WI38 (cell line): ENCODE data around the gene GRK7.

ENCODE experiments used
- H3K4me3 ChIP-seq: 2 replicates; pipeline ENCODE4 v1.5.1; 2011; ENCODE audit warnings: low read depth, mild to moderate bottlenecking, control low read depth, low read length
- TF ChIP-seq, protein P1 (sequence below): IDR thresholded peaks from 2 replicates; pipeline ENCODE4 v1.5.1; 2012; ENCODE audit warnings: low read depth, mild to moderate bottlenecking, control low read depth, low read length

Gene GRK7, protein sequence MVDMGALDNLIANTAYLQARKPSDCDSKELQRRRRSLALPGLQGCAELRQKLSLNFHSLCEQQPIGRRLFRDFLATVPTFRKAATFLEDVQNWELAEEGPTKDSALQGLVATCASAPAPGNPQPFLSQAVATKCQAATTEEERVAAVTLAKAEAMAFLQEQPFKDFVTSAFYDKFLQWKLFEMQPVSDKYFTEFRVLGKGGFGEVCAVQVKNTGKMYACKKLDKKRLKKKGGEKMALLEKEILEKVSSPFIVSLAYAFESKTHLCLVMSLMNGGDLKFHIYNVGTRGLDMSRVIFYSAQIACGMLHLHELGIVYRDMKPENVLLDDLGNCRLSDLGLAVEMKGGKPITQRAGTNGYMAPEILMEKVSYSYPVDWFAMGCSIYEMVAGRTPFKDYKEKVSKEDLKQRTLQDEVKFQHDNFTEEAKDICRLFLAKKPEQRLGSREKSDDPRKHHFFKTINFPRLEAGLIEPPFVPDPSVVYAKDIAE (N-terminal part only)

GRCh38 chr3:141763088-141763750 lies at the start of gene GRK7:
GRK7 (plus strand) TSS chr3:141763408; CDS start chr3:141778285, 14,877 bp downstream.
- H3K4me3 ChIP-seq = no peak within 1 kb of the TSS
- TF ChIP-seq, protein P1, sequence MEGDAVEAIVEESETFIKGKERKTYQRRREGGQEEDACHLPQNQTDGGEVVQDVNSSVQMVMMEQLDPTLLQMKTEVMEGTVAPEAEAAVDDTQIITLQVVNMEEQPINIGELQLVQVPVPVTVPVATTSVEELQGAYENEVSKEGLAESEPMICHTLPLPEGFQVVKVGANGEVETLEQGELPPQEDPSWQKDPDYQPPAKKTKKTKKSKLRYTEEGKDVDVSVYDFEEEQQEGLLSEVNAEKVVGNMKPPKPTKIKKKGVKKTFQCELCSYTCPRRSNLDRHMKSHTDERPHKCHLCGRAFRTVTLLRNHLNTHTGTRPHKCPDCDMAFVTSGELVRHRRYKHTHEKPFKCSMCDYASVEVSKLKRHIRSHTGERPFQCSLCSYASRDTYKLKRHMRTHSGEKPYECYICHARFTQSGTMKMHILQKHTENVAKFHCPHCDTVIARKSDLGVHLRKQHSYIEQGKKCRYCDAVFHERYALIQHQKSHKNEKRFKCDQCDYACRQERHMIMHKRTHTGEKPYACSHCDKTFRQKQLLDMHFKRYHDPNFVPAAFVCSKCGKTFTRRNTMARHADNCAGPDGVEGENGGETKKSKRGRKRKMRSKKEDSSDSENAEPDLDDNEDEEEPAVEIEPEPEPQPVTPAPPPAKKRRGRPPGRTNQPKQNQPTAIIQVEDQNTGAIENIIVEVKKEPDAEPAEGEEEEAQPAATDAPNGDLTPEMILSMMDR = no peak

- no peak overlapping the region for H3K4me3 ChIP-seq
- TF ChIP-seq, protein P1 = no peak
Measured at GRCh38 chr3:141714671-141715070, 48.5 kb upstream of the GRK7 start.

DNA sequence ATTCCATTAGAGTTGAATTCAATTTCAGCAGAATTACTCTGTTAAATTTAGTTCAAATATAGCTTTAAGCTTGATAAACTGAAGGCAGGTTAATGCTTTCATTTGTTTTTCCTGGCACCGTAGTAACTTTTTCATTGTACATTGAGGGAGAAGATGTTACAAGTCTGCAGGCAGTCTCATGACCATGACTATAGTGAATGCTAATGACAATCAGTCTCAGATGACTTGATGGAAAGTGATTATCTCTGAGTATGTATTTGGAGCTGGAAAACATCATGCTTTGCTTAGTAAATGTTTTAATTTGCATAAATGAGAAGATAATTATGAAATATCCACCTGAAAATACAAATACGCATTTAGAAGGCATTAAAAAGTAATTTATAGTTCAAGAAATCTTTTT lies 41.1 kb upstream of the GRK7 start:
- TF ChIP-seq, protein P1 = no peak
- H3K4me3 ChIP-seq = no peak overlapping the region

GRCh38 chr3:141722648-141723047 lies 40.6 kb upstream of the GRK7 start:
- no peak overlapping the region for H3K4me3 ChIP-seq
- TF ChIP-seq, protein P1 = no peak

GRCh38 chr3:141723255-141723654 lies 40.0 kb upstream of the GRK7 start:
- H3K4me3 ChIP-seq = no peak overlapping the region
- TF ChIP-seq, protein P1 = no peak

DNA sequence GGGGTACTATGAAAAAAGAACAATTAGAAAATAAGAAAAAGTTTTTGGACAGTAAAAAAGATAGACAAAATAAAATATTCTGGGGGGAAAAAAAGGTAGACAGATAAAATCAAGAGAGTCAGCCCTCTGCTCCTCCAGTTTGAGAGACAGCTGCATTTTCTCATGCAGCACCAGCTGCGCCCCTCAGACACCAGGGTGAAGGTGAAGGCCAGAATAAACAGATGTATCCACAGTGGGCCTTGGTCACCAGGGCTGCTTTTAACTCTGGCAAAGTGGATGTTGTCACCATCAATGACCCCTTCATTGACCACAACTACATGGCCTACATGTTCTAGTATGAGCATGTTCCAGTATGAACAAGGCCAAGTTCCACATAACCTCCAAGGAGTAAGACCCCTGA lies 39.0 kb upstream of the GRK7 start:
- H3K4me3 ChIP-seq = no peak overlapping the region
- TF ChIP-seq, protein P1 = no peak

DNA sequence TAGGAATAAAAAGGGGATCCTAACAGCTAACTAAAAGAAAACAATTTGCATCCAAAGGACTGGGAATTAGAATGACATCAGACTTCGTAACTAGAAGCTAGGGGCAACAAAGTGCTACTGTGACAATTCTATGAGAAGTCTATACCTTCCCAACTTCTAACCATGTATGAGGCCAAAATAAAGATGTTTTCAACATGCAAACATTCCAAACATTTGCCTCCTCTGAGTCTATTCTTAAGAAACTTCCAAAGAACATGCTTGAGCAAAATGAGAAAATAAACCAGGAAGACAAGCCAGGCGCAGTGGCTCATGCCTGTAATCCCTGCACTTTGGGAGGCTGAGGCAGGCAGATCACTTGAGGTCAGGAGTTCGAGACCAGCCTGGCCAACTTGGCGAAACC lies 38.2 kb upstream of the GRK7 start:
- H3K4me3 ChIP-seq = no peak overlapping the region
- TF ChIP-seq, protein P1 = no peak
